Skeletal muscle satellite cell (primary cell): ENCODE data around the gene FLYWCH2.
"Not testable (repeated sequence)": the region's sequence is repeated elsewhere in the genome, so short reads cannot be mapped to it uniquely, and the experiment has no call there.

Experiments used
- H3K27me3 ChIP-seq: 2 replicates; pipeline ENCODE4 v1.7.0; 2013; ENCODE audit warnings: low read length; ENCODE audit not compliant: control insufficient read depth, insufficient read depth
- H3K36me3 ChIP-seq: 2 replicates; pipeline ENCODE4 v1.7.0; 2013; ENCODE audit warnings: mild to moderate bottlenecking, control low read depth, low read length; ENCODE audit not compliant: insufficient read depth
- H3K4me1 ChIP-seq: 2 replicates; pipeline ENCODE4 v1.7.0; 2013; ENCODE audit warnings: low read length; ENCODE audit not compliant: control insufficient read depth, insufficient read depth
- H3K4me2 ChIP-seq: 2 replicates; pipeline ENCODE4 v1.7.0; 2013; ENCODE audit warnings: mild to moderate bottlenecking, low read length
- H3K4me3 ChIP-seq: 2 replicates; pipeline ENCODE4 v1.7.0; 2013; ENCODE audit warnings: low read length
- H3K9ac ChIP-seq: 2 replicates; pipeline ENCODE4 v1.7.0; 2013; ENCODE audit warnings: mild to moderate bottlenecking, low read depth, low read length, moderate library complexity
- H3K9me3 ChIP-seq: replicated peaks from 2 replicates; pipeline ENCODE4 v1.7.0; 2013; ENCODE audit warnings: mild to moderate bottlenecking, control low read depth, low read length

FLYWCH2 gene

GRCh38 chr16:2939968-2940367 lies 57.0 kb downstream of the FLYWCH2 start:
- Histone ChIP-seq H3K4me1 (no peaks in the 10 kb centered on the region), H3K9ac (no peak overlapping the region), H3K4me2 (no peak overlapping the region), H3K9me3 (no peaks in the 10 kb centered on the region), H3K27me3 (no peaks in the 10 kb centered on the region), H3K4me3 (no peak overlapping the region), H3K36me3 (peaks cover 68% of the 10 kb centered on the region)

GRCh38 chr16:2942045-2942444 lies 59.0 kb downstream of the FLYWCH2 start:
- Histone ChIP-seq H3K27me3 (no peaks in the 10 kb centered on the region), H3K4me2 (no peak overlapping the region), H3K9ac (no peak overlapping the region), H3K4me1 (no peaks in the 10 kb centered on the region), H3K36me3 (peaks cover 59% of the 10 kb centered on the region), H3K4me3 (no peak overlapping the region), H3K9me3 (no peaks in the 10 kb centered on the region)

GRCh38 chr16:2943716-2944115 lies 60.7 kb downstream of the FLYWCH2 start:
- H3K4me3 ChIP-seq, H3K4me1 ChIP-seq, H3K9me3 ChIP-seq, H3K4me2 ChIP-seq, H3K27me3 ChIP-seq, H3K9ac ChIP-seq: not testable (repeated sequence)
- peaks cover 51% of the 10 kb centered on the region for H3K36me3 ChIP-seq

- Histone ChIP-seq H3K4me2 (no peak overlapping the region), H3K4me3 (no peak overlapping the region), H3K9me3 (no peaks in the 10 kb centered on the region), H3K36me3 (peaks cover 39% of the 10 kb centered on the region), H3K27me3 (no peaks in the 10 kb centered on the region), H3K4me1 (no peaks in the 10 kb centered on the region), H3K9ac (no peak overlapping the region)
Measured at GRCh38 chr16:2946649-2947048, 63.6 kb downstream of the FLYWCH2 start.
